Heart right ventricle (tissue), 16 donors: ENCODE results near the gene GPR108. TPM values are rescaled to one million over a fixed set of nuclear protein-coding genes. Genes with fewer than 3 reads are reported as not detected.
A peak's percentile ranks its signal among the peaks of the same experiment; 100 is the strongest.
"Not testable (repeated sequence)": the region's sequence is repeated elsewhere in the genome, so short reads cannot be mapped to it uniquely, and the experiment has no call there.

Experiments used
- ATAC-seq, 8 donors: fragments of 200-7000 bp; cut with Tn5 transposase; one replicate each; pipeline ENCODE4 v1.9.1; 2020; ENCODE audit warnings: mild to moderate bottlenecking in 8 of 8, moderate library complexity in 8 of 8, moderate number of reproducible peaks in 1 of 8
- DNase-seq, 2 donors: peaks; one replicate each; pipeline ENCODE4 v3.0.0-alpha.2; 2020
- H3K27ac ChIP-seq, 10 donors: fragments of 200-600 bp; sonication (generic) in 2 of 10; one replicate each; pipeline versions ENCODE4 v1.5.0 to v1.8.0; 2020 to 2022; ENCODE audit warnings: mild to moderate bottlenecking in 3 of 10
- H3K27me3 ChIP-seq, 7 donors: fragments of 200-600 bp; one replicate each; pipeline ENCODE4 v1.8.0; 2021 to 2022; ENCODE audit warnings: mild to moderate bottlenecking in 2 of 7
- H3K36me3 ChIP-seq, 9 donors: fragments of 200-600 bp; sonication (generic) in 1 of 9; one replicate each; pipeline versions ENCODE4 v1.5.0 to v1.8.0; 2020 to 2022; ENCODE audit warnings: mild to moderate bottlenecking in 2 of 9
- H3K4me1 ChIP-seq, 9 donors: fragments of 200-600 bp; sonication (generic) in 1 of 9; one replicate each; pipeline versions ENCODE4 v1.5.0 to v1.8.0; 2020 to 2022; ENCODE audit warnings: mild to moderate bottlenecking in 4 of 9
- H3K4me3 ChIP-seq, 10 donors: fragments of 200-600 bp; sonication (generic) in 2 of 10; one replicate each; pipeline versions ENCODE4 v1.5.0 to v1.8.0; 2020 to 2022; ENCODE audit warnings: mild to moderate bottlenecking in 7 of 10, moderate library complexity in 2 of 10
- H3K9me3 ChIP-seq, 11 donors: fragments of 200-600 bp in 10 of 11; sonication (generic) in 2 of 11; one replicate each; pipeline versions ENCODE4 v1.5.0 to v1.8.0; 2013 to 2022; ENCODE audit warnings: mild to moderate bottlenecking in 2 of 11, control low read depth in 1 of 11, moderate library complexity in 1 of 11
- WGBS, 2 donors: extraction: QIAGEN DNeasy Blood & Tissue Kit; methylation state at CpG; one replicate each; pipeline ENCODE4 v1.1.7; 2013; ENCODE audit warnings: inconsistent platforms in 1 of 2; 5-methylcytosine and 5-hydroxymethylcytosine counted together
- intact Hi-C, 10 donors: fragments of 100-400 bp; cut with DNase I; formaldehyde crosslinking; loops; one replicate each; pipeline versions ENCODE4 v1.11.1 to v1.14.2; 2022
- polyA plus RNA-seq, 2 donors: library from polyadenylated mRNA; stranded (reverse); fragments of 200-250 nt; gene quantifications; one replicate each; pipeline ENCODE4 v1.2.3, GENCODE V29; 2013
- total RNA-seq, 10 donors: library from RNA; stranded (reverse); fragmentation: NEBNext Ultra II Directional in 3 of 10; extraction: Animal tissue kit (Norgen Biotek cat#: 25700) in 3 of 10; gene quantifications; one replicate each; pipeline versions ENCODE4 v1.2.1 to v1.2.4, GENCODE V29; 2021 to 2023
- TF ChIP-seq, protein P1 (sequence below), 9 donors: fragments of 200-600 bp; sonication (generic) in 2 of 9; IDR thresholded peaks; one replicate each; pipeline versions ENCODE4 v1.5.0 to v1.8.0; 2021 to 2022; ENCODE audit warnings: antibody characterized with exemption in 9 of 9, mild to moderate bottlenecking in 5 of 9, moderate library complexity in 1 of 9
- donor health status: Arrhythmogenic right ventricular cardiomyopathy.
- donor health status: ischemic (EF 13 %, LVEDD 7.1; RV severe dilation, severe dysfunction).
- donor health status: healthy with polysubstance abuse.
- donor health status: DM: no; HTN: yes; CAD: no.
- donor health status: DM: no; HTN: no; CAD: no.
- donor health status: ischemic (EF 25% LVEDD 6.9; RV normal size, moderate dysfunction).
- donor health status: ischemic (EF 25% LVEDD 5.7; RV mildly dilated, moderate dysfunction).
- donor health status: healthy.
- donor health status: DM: yes; HTN: yes; CAD: no.
- donor health status: Ischemic cardiomyopathy.
- donor health status: ischemic (EF 35%, LVEDD 5.7; RV mildly dilated, moderate dysfunction).
- donor health status: nonischemic (EF 11% LVEDD 7.7; RV severe dilation, severe dysfunction).
- donor health status: DM: yes; HTN: yes; CAD: no.
- donor health status: PGD.
- donor health status: ischemic (EF 29% LVEDD 5.4; RV normal size, mild dysfunction).
- donor health status: nonischemic (EF 23%, LVEDD 6.1; RV moderate dilation, normal function).

Gene GPR108
- total and polyA plus RNA-seq, 12 donors = 20.4 to 62.0 (median 23.5) TPM

DNA sequence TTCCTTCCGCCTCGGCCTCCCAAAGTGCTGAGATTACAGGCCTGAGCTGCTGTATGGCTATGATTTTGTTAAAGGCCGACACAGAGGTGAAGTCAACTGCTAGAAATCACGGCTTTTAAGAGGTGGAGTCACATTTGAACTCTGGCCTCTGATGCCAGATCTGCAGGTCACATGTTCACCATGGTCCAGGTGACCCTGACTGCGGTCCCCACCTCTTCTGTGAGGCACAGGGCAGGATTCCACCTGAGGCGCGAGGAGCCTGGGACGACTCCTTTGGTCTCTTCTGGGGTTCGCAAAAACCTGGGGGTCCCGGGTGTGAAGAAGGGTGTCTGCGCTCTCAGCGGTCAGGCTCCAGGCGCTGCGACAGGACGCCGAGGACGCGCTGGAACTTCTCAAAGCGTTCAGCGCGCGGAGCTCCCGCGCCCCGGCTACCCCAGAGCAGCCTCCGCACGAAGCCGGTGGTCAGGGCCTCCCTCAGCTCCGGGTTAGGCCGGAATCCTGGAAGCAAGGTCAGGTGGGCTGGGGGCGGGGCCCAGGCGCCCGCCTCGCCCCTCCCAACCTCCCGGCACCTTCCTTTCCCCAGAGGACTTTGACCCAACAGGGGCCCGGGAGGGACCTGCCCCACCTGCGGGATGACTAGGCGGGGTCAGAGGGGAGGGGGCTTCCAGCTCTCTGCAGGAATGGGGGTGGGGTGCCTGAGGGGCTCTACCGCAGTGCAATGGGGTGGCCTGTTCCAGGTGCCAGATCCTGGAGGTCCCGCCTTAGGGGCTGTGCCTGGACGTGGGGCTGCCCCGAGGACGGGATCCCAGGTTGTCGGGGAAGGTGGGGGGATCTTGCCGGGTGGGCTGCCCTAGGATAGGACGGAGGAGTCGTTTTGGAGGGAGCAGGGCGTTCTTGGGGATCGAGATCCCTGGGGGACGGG, 15.1 kb upstream of the GPR108 start:
- peaks cover 3 to 19% (median 13%) of the 10 kb centered on the region in 9 donors for H3K4me1 ChIP-seq
- ATAC-seq (peak in 2 of 8 donors; percentile 3 to 9), DNase-seq (no peak)
- intact Hi-C loops = loop anchor here in 2 of 10 donors (2.0 to 10.0 kb wide), 2 partner anchors 14 to 118 kb away; partner anchors contain the start of gene TRIP10 (in 1 of the 2)
- TF ChIP-seq, protein P1, sequence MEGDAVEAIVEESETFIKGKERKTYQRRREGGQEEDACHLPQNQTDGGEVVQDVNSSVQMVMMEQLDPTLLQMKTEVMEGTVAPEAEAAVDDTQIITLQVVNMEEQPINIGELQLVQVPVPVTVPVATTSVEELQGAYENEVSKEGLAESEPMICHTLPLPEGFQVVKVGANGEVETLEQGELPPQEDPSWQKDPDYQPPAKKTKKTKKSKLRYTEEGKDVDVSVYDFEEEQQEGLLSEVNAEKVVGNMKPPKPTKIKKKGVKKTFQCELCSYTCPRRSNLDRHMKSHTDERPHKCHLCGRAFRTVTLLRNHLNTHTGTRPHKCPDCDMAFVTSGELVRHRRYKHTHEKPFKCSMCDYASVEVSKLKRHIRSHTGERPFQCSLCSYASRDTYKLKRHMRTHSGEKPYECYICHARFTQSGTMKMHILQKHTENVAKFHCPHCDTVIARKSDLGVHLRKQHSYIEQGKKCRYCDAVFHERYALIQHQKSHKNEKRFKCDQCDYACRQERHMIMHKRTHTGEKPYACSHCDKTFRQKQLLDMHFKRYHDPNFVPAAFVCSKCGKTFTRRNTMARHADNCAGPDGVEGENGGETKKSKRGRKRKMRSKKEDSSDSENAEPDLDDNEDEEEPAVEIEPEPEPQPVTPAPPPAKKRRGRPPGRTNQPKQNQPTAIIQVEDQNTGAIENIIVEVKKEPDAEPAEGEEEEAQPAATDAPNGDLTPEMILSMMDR (IDR thresholded peaks at IDR 0.05) = no peak
- no peaks in the 10 kb centered on the region for H3K9me3 ChIP-seq
- H3K27me3 ChIP-seq = no peaks in the 10 kb centered on the region
- 64 to 70% methylated on average over 49 to 50 of the region's 50 CpGs for WGBS, 2 donors
- peak overlapping the region in 3 of 10 donors; percentile 2 to 56 (median 56) for H3K27ac ChIP-seq
- H3K36me3 ChIP-seq = peaks cover 0 to 52% (median 43%) of the 10 kb centered on the region in 9 donors
- H3K4me3 ChIP-seq = peak overlapping the region in 7 of 10 donors; percentile 26 to 51 (median 49)

GRCh38 chr19:6751189-6751588, 13.8 kb upstream of the GPR108 start:
- no peaks in the 10 kb centered on the region for H3K9me3 ChIP-seq
- TF ChIP-seq, protein P1 (IDR thresholded peaks at IDR 0.05) = no peak
- no peaks in the 10 kb centered on the region for H3K27me3 ChIP-seq
- H3K36me3 ChIP-seq = peaks cover 0 to 65% (median 57%) of the 10 kb centered on the region in 9 donors
- 93 to 94% methylated on average over 16 of the region's 16 CpGs for WGBS, 2 donors
- no peak overlapping the region for H3K27ac ChIP-seq
- intact Hi-C loops = loop anchor here in 1 of 10 donors (10.0 kb wide), 1 partner anchor 116 kb away; no protein-coding TSS in a partner anchor
- ATAC-seq (no peak), DNase-seq (no peak)
- H3K4me3 ChIP-seq = no peak overlapping the region
- peaks cover 3 to 21% (median 13%) of the 10 kb centered on the region in 9 donors for H3K4me1 ChIP-seq

GRCh38 chr19:6750062-6750461, 12.7 kb upstream of the GPR108 start:
- Histone ChIP-seq H3K27ac (peak overlapping the region in 7 of 10 donors; percentile 19 to 54 (median 32)), H3K4me1 (peaks cover 3 to 32% (median 21%) of the 10 kb centered on the region in 9 donors), H3K4me3 (no peak overlapping the region), H3K36me3 (peaks cover 0 to 76% (median 63%) of the 10 kb centered on the region in 9 donors), H3K9me3 (no peaks in the 10 kb centered on the region), H3K27me3 (no peaks in the 10 kb centered on the region)
- TF ChIP-seq, protein P1 (IDR thresholded peaks at IDR 0.05) = no peak
- WGBS, 2 donors = 73 to 75% methylated on average over 20 of the region's 20 CpGs
- peak in 1 of 2 donors; percentile 69 for DNase-seq
- intact Hi-C loops = loop anchor here in 1 of 10 donors (10.0 kb wide), 1 partner anchor 115 kb away; no protein-coding TSS in a partner anchor
- peak in 7 of 8 donors; percentile 12 to 56 (median 36) for ATAC-seq

DNA sequence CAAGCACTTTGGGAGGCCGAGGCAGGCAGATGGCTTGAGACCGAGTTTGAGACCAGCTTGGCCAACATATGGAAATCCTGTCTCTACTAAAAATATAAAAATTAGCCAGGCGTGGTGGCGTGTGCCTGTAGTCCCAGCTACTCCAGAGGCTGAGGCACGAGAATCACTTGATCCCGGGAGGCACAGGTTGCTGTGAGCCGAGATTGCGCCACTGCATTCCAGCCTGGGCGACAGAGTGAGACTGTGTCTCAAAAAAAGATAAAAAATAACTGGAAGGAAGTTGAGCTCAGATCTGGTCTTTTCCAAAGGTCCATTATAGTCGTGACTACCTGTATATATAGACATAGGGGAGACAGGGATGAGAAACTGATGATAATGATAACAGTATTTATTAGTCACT, 11.2 kb upstream of the GPR108 start:
- Histone ChIP-seq H3K27ac (peak overlapping the region in 2 of 10 donors; percentile 13 to 54), H3K4me1 (peaks cover 10 to 44% (median 32%) of the 10 kb centered on the region in 9 donors), H3K36me3 (peaks cover 0 to 90% (median 71%) of the 10 kb centered on the region in 9 donors)
- H3K27me3 ChIP-seq, ATAC-seq, H3K9me3 ChIP-seq, H3K4me3 ChIP-seq, DNase-seq: not testable (repeated sequence)
- intact Hi-C loops = loop anchor here in 1 of 10 donors (10.0 kb wide), 1 partner anchor 234 kb away; no protein-coding TSS in a partner anchor
- 86 to 90% methylated on average over 10 of the region's 10 CpGs for WGBS, 2 donors
